NCI-H2196 treated with DMSO at 0.1 percent for 48 hours (cell line): ENCODE data around the gene LDAF1.
A peak's percentile ranks its signal among the peaks of the same experiment; 100 is the strongest.
"Not testable (repeated sequence)": the region's sequence is repeated elsewhere in the genome, so short reads cannot be mapped to it uniquely, and the experiment has no call there.

Experiments
- DNase-seq: peaks from one replicate; lab custom pipeline; 2025; ENCODE audit not compliant: unreplicated experiment; lab: John Stamatoyannopoulos, UW

LDAF1 gene

GRCh38 chr16:21158208-21159110 lies at the start of gene LDAF1:
Gene LDAF1 (plus strand): TSS chr16:21158674. CDS start chr16:21161183, 2,509 bp downstream.
- peak; percentile 62 for DNase-seq

- DNase-seq: not testable (repeated sequence)
Observed at GRCh38 chr16:21115551-21115950, 42.9 kb upstream of the LDAF1 start.

- DNase-seq: no peak
Observed at GRCh38 chr16:21116148-21116693, 42.3 kb upstream of the LDAF1 start.

GRCh38 chr16:21117567-21117966 lies 40.9 kb upstream of the LDAF1 start:
- DNase-seq: no peak

GRCh38 chr16:21120976-21121520 lies 37.4 kb upstream of the LDAF1 start:
- DNase-seq: no peak

GRCh38 chr16:21125191-21125590 lies 33.3 kb upstream of the LDAF1 start:
- no peak for DNase-seq

- no peak for DNase-seq
Observed at GRCh38 chr16:21126518-21126917, 32.0 kb upstream of the LDAF1 start.

GRCh38 chr16:21128991-21129390 lies 29.5 kb upstream of the LDAF1 start:
- no peak for DNase-seq

- no peak for DNase-seq
Observed at GRCh38 chr16:21130811-21131210, 27.7 kb upstream of the LDAF1 start.

GRCh38 chr16:21134053-21134452 lies 24.4 kb upstream of the LDAF1 start:
- no peak for DNase-seq

GRCh38 chr16:21145738-21146137 lies 12.7 kb upstream of the LDAF1 start:
- no peak for DNase-seq

- peak; percentile 84 for DNase-seq
Observed at GRCh38 chr16:21150375-21151001, 8.0 kb upstream of the LDAF1 start, which contains the start of gene DNAH3. Gene DNAH3 (minus strand): TSS chr16:21150846. CDS start chr16:21150319, 527 bp downstream.

- not testable (repeated sequence) for DNase-seq
Observed at GRCh38 chr16:21152160-21153030, 6.1 kb upstream of the LDAF1 start.

- not testable (repeated sequence) for DNase-seq
Observed at GRCh38 chr16:21153124-21153729, 5.2 kb upstream of the LDAF1 start.

- not testable (repeated sequence) for DNase-seq
Observed at GRCh38 chr16:21156011-21156410, 2.5 kb upstream of the LDAF1 start.

GRCh38 chr16:21156767-21157467 lies 1.6 kb upstream of the LDAF1 start:
- DNase-seq: peak; percentile 45

GRCh38 chr16:21157632-21158031 lies 842 bp upstream of the LDAF1 start:
- DNase-seq: no peak

GRCh38 chr16:21159281-21159951 lies 942 bp downstream of the LDAF1 start:
- DNase-seq: no peak

- no peak for DNase-seq
Observed at GRCh38 chr16:21160276-21160675, 1.8 kb downstream of the LDAF1 start.
